GM19463 (cell line): ENCODE results near the gene PPP1R3G.
A peak's percentile ranks its signal among the peaks of the same experiment; 100 is the strongest.

Experiments used
- ATAC-seq: cut with Tn5 transposase; IDR thresholded peaks from one replicate; pipeline ENCODE4 v1.9.1; 2021; ENCODE audit warnings: mild to moderate bottlenecking, moderate library complexity; ENCODE audit not compliant: unreplicated experiment

PPP1R3G gene

DNA sequence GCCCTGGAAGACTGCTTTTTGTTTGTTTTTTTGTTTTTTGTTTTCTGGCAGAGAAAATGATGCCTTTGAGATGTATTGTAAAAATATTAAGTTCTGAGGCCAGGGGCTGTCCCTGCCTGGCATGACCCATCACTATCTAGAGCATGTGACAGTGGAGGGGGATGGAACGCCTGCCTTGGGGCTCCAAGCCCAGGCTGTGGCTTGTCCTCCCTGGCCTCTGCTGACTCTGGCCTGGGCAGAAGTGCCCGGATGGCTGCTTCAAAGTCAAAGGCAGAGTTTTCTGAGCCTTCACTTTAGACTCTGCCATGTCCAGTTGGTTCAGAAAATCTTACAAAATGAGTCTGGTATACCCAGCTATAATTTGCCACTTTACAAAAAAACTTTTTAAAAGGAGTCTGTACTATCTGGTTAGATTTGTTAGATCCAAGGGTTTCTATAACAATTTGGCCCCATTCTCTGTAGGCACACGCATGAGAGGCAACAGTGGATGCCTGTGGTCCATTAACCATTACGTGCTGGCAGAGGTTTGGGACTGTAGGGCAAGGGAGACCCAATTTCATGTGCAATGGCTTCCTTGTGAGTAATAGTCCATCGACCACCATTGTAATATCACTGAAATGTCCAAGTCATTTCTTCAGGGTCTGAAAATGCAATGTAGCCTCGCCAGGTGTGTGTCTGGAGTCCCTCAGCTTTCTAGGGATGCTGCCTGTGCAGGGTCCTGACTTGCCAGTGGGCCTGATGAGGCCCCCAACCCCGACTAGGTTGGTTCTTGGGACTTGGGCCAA is 8.3 kb downstream of the PPP1R3G start:
- ATAC-seq = no peak

- no peak for ATAC-seq
These were observed 9.2 kb downstream of the PPP1R3G start for GRCh38 chr6:5094327-5094726.

- ATAC-seq = peak; percentile 69
These were observed 10.1 kb downstream of the PPP1R3G start for GRCh38 chr6:5095236-5095635.

DNA sequence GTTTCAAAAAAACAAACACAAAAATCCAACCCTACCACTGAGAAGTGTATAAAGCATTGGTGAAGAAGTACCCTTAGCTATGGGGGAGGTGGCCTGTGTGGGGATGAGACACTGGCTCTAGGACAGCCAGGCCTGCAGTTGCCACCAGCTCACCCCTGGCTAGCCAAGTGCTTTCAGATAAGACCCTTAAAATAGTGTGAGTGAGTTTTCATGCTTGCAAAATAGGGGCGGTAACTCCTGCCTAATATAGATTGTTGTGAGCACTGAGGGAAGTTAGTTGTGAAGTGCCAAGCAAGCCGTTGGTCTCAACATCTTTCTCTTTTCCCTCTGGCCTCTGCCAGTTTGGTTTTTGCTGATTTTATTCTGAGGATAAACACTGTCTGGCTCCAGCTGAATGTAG is 11.3 kb downstream of the PPP1R3G start:
- no peak for ATAC-seq

- ATAC-seq = no peak
These were observed 13.5 kb downstream of the PPP1R3G start for GRCh38 chr6:5098501-5099270.

- no peak for ATAC-seq
These were observed 14.4 kb downstream of the PPP1R3G start for GRCh38 chr6:5099537-5099936.

DNA sequence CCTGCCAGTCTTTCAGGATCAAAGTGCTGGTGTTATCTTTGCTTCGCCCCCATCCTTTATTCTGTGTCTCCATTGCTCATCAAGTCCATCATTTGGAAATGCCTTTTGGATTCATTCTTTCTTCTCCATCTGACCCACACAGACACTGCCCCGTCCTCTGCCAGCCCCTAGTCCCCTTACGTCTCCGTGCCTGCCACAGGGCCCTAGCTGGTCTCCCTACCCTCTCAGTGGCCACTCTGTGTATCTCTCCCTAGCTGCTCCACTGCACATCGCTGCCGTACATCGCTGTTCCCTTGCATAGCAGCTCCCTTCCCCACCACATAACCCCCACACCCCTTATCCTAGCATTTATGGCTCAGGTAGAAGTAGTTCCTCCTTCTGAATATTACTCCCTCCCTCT is 15.7 kb downstream of the PPP1R3G start:
- no peak for ATAC-seq

DNA sequence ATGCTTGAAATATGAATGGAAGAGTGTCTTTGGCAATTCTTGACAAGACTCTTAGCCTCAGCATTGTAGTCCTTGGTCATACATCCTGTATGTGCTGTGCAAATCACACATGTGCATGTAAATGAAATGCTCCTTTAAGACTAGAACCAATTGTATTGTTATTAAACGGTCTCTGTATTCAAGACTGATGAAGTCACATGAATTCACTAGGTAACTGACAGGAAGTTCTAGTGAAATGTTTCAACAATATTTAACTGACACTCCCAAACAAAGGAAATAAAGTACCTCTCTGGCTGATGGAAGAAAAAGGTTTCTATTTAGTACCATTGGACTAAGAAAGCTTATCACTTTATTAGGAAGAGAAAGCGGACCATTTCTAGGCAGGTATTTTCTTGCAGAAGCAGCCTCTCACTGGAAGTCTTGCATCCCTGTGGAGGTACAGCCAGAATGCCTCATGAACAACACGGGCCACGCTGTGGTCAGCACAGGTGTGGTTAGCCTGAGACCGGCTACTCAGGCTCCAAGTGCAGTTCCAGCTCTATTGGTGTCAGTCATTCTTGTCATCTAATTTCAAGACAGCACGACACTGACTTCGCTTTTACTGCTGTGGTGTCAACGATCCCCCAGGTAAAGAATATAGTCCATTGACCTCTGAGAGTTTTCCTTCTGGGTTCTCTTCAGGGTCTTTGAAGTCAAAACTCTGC is 17.3 kb downstream of the PPP1R3G start:
- ATAC-seq = no peak

DNA sequence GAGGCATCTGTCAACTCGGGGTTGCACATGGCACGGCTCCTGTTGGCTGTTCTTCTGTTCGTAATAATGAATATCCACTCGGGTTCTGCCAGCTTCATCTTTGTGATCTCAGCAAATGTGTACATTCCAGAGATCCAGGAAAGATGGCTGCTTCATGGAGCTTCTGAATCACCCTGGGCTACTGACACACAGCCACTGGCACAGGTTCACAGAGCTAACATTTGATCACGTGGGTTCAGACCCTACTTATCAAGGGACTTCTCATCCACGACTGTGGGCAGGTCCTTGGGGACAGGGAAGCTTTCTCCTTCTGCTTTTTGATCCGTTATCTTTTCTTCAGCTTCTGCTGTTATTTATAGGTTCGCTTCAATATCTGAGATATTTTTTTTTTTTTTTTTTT is 18.1 kb downstream of the PPP1R3G start:
- ATAC-seq = no peak

DNA sequence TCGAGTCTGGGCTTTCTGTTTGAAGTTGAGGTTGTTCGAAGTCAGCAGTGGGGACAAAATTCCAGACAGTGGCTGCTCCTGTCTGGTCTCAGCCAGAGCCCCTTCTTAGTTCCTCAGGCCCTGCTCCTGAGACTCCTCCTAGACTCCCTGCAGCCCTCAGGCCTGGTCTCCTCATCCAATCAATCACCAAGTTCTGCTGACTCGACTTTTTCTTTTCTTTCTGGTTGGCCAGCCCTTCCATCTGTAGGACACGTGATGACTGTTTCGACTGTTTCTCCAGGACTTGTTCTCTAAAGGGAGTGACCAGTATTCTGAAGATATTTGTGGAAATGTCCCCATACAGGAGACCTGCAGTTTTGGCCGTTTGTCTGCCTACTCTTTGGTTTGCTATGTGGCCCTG is 19.5 kb downstream of the PPP1R3G start:
- ATAC-seq = no peak

- no peak for ATAC-seq
These were observed 20.0 kb downstream of the PPP1R3G start for GRCh38 chr6:5105146-5105545.

GRCh38 chr6:5107341-5107740 is 22.2 kb downstream of the PPP1R3G start:
- ATAC-seq = no peak

DNA sequence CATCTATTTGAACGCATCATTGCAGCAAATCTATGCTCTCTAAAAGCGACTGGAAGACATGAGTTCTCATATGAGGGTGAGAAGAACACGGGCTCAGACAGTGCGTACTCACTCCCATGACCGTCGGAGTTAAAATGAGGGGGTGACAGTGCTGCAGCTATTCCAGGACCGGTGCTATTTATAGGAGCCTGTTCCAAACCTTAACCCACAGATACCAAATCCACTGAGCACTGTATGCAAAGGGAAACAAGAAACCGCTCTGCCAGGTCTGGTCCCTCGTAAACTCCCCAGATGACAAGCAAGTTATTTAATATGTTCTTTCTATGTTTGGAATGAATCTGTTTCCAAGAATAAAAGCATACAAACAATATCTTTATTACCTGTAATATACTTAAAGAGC is 22.9 kb downstream of the PPP1R3G start:
- no peak for ATAC-seq

DNA sequence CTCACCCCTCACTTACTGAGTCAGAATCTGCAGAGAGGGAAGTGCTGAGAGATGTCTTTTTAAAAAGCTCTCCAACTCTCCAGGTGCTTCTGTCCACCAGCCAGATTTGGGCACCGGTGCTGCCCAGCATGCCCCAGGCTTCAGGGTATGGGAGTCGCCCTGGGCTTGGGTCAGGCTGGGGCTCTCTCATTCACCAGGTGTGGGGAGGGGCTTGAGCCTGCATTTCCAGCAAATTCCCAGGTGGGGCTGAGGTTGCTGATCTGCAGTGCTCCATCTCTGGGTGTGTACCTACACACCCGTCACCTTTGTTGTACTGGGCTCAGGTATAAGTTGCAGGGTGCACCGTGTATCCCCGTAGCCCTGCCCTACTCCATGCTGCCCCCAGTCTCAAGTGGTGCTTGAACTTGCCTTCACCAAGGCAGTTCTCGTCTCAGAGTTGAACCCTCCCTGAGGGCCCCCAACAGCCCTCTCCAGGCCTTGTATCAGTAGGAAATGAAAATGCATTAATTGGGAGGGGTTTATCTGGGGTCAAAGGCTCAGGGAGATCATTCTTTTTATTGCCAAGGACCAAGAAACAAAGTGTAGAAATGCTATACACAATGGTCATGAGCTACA is 23.5 kb downstream of the PPP1R3G start:
- ATAC-seq = no peak

GRCh38 chr6:5109436-5109835 is 24.3 kb downstream of the PPP1R3G start:
- ATAC-seq = no peak

- ATAC-seq = no peak
These were observed 25.1 kb downstream of the PPP1R3G start for GRCh38 chr6:5110246-5110645.

DNA sequence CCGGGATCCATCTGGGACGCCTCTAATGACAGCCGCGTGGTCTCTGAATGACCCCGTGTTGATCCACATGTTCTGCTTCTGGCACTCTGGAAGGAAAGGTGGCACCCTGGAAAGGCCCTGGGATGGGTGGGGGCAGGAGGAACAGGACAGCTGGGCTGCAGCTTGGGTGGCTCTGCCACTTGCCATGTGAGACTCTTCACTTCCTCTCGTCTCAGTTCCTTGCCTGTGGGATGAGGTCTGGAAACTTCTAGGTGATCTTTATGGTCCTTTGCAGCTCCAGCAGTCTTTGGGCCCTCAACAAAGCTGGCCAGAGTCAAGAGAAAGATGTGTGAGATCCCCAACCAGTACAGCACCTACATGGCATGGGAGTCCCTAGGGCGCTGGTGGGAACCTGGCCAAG is 26.5 kb downstream of the PPP1R3G start:
- no peak for ATAC-seq

- ATAC-seq = no peak
These were observed 27.1 kb downstream of the PPP1R3G start for GRCh38 chr6:5112066-5112799.

- no peak for ATAC-seq
These were observed 28.0 kb downstream of the PPP1R3G start for GRCh38 chr6:5113096-5113495.

DNA sequence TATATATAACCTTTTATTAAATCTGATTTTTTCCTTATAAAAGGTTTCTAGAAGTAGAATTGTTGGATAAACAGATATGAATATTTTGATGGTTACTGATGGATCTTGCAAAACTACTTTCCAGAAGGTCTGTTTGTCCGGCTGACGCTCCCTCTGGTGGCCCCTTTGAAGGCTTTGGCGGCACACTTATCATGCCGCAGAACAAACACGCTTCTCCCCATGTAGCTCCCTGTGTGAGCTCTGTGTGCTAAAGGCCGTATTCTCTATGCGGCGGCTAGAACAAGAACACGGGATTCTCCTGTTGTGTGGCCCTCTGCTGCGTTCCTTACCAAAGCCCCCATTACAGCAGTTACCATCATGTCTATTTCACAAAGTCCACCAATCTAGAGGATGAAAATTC is 30.0 kb downstream of the PPP1R3G start:
- no peak for ATAC-seq
